CD4-positive, alpha-beta T cell (primary cell): Measurements from ENCODE around the gene LPP. TPM values are rescaled to one million over a fixed set of nuclear protein-coding genes. Genes with fewer than 3 reads are reported as not detected.

Source experiments
- ATAC-seq: fragments of 200-7000 bp; cut with Tn5 transposase; one replicate; pipeline ENCODE4 v1.10.0; 2022; ENCODE audit warnings: mild to moderate bottlenecking; ENCODE audit not compliant: poor library complexity
- CTCF ChIA-PET: fragments of 350-600 bp; sonication (Branson Sonifier 250); formaldehyde crosslinking; loops from one replicate; lab custom pipeline; 2021; ENCODE audit warnings: antibody characterized with exemption, inconsistent platforms; lab: Charles Lee
- POLR2A ChIA-PET: fragments of 350-600 bp; sonication (Branson Sonifier 250); formaldehyde crosslinking; loops from one replicate; lab custom pipeline; 2021; ENCODE audit warnings: antibody characterized with exemption, inconsistent platforms; lab: Charles Lee
- DNase-seq, 14 experiments: peaks; one replicate each; pipeline ENCODE4 v3.0.0-alpha.2; 2013 to 2020; ENCODE audit warnings: mixed read lengths in 2 of 14
- H3K27ac ChIP-seq, 2 donors: one replicate each; pipeline versions ENCODE4 v1.5.1 to v1.7.0; 2013; ENCODE audit warnings: low read length in 2 of 2, low read depth in 1 of 2, mild to moderate bottlenecking in 1 of 2
- H3K27me3 ChIP-seq, 2 experiments: 1 replicate in 1 of 2; 2 replicates in 1 of 2; pipeline versions ENCODE4 v1.6.1 to v1.7.0; 2013; ENCODE audit warnings: low read length in 2 of 2, control low read depth in 1 of 2, mild to moderate bottlenecking in 1 of 2, moderate library complexity in 1 of 2; ENCODE audit not compliant: insufficient read depth in 2 of 2, control insufficient read depth in 1 of 2
- H3K36me3 ChIP-seq: one replicate; pipeline ENCODE4 v1.6.1; 2013; ENCODE audit warnings: low read length, control low read depth; ENCODE audit not compliant: insufficient read depth
- H3K4me1 ChIP-seq: one replicate; pipeline ENCODE4 v1.6.1; 2013; ENCODE audit warnings: low read length, control low read depth; ENCODE audit not compliant: insufficient read depth
- H3K4me3 ChIP-seq: one replicate; pipeline ENCODE4 v1.5.1; 2013; ENCODE audit warnings: mild to moderate bottlenecking, low read length, moderate library complexity
- H3K9me3 ChIP-seq, 2 experiments: 1 replicate in 1 of 2; 2 replicates in 1 of 2; pipeline versions ENCODE4 v1.6.1 to v1.7.0; 2013; ENCODE audit warnings: low read length in 2 of 2, mild to moderate bottlenecking in 2 of 2, control low read depth in 1 of 2, moderate library complexity in 1 of 2; ENCODE audit not compliant: control insufficient read depth in 1 of 2, insufficient read depth in 1 of 2
- H3K27ac Mint-ChIP-seq: one replicate; pipeline ENCODE4 v1.8.0; 2020; ENCODE audit warnings: mixed read lengths
- H3K27me3 Mint-ChIP-seq: one replicate; pipeline ENCODE4 v1.8.0; 2021; ENCODE audit warnings: mixed read lengths
- H3K36me3 Mint-ChIP-seq: one replicate; pipeline ENCODE4 v1.8.0; 2021; ENCODE audit warnings: low read depth, mixed read lengths
- H3K4me1 Mint-ChIP-seq: one replicate; pipeline ENCODE4 v1.8.0; 2021; ENCODE audit warnings: low read depth, mixed read lengths
- H3K4me3 Mint-ChIP-seq: one replicate; pipeline ENCODE4 v1.8.0; 2020; ENCODE audit warnings: mild to moderate bottlenecking, mixed read lengths
- H3K9me3 Mint-ChIP-seq: one replicate; pipeline ENCODE4 v1.8.0; 2020; ENCODE audit warnings: mixed read lengths
- CTCF ChIP-seq: fragments of 200-600 bp; IDR thresholded peaks from one replicate; pipeline ENCODE4 v1.8.0; 2022; ENCODE audit warnings: antibody characterized with exemption, mild to moderate bottlenecking
- intact Hi-C, 2 experiments: fragments of 100-400 bp; cut with DNase I in 1 of 2; cut with micrococcal nuclease in 1 of 2; formaldehyde crosslinking; loops; one replicate each; pipeline versions ENCODE4 v1.15.1 to v1.9.0; 2023 to 2025; cut with DNase I, micrococcal nuclease
- total RNA-seq, 174 experiments: library from RNA in 2 of 174; stranded (reverse) in 2 of 174; gene quantifications; one replicate each; pipeline ENCODE4 v1.2.3 and lab custom pipeline; 2021 to 2026

Gene LPP
- total RNA-seq, 2 experiments from 2014 or later, result 45.6 to 45.9 TPM

- Mint-ChIP-seq H3K4me1 (no peaks in the 10 kb centered on the region), H3K36me3 (peaks cover 32% of the 10 kb centered on the region), H3K9me3 (peaks cover 8% of the 10 kb centered on the region), H3K4me3 (no peak overlapping the region), H3K27me3 (no peaks in the 10 kb centered on the region), H3K27ac (no peak overlapping the region)
- TF ChIP-seq CTCF, result no peak
- H3K4me1 ChIP-seq, result no peaks in the 10 kb centered on the region
- ChIA-PET POLR2A (no interaction called here), CTCF (interaction anchor here (1.1 kb wide), 1 partner anchor 10 kb away, joined by 3 read pairs; no protein-coding TSS in a partner anchor)
- no peak overlapping the region for H3K27ac ChIP-seq
- ATAC-seq, result no peak
- peaks cover 5 to 15% of the 10 kb centered on the region in 2 experiments for H3K9me3 ChIP-seq
- DNase-seq, result no peak
- intact Hi-C loops, result no loop called here
- H3K4me3 ChIP-seq, result no peak overlapping the region
- no peaks in the 10 kb centered on the region for H3K36me3 ChIP-seq
- no peaks in the 10 kb centered on the region for H3K27me3 ChIP-seq
These were observed 653.0 kb downstream of the LPP start for GRCh38 chr3:188807006-188807405.

- Mint-ChIP-seq H3K27me3 (no peaks in the 10 kb centered on the region), H3K9me3 (peaks cover 4% of the 10 kb centered on the region), H3K4me1 (no peaks in the 10 kb centered on the region), H3K27ac (no peak overlapping the region), H3K36me3 (peaks cover 27% of the 10 kb centered on the region), H3K4me3 (no peak overlapping the region)
- intact Hi-C loops, result no loop called here
- ATAC-seq, result no peak
- Histone ChIP-seq H3K4me3 (no peak overlapping the region), H3K9me3 (peaks cover 5 to 9% of the 10 kb centered on the region in 2 experiments), H3K4me1 (no peaks in the 10 kb centered on the region), H3K27ac (no peak overlapping the region), H3K36me3 (no peaks in the 10 kb centered on the region), H3K27me3 (no peaks in the 10 kb centered on the region)
- ChIA-PET CTCF (no interaction called here), POLR2A (no interaction called here)
- no peak for DNase-seq
- TF ChIP-seq CTCF, result no peak
These were observed 658.2 kb downstream of the LPP start for GRCh38 chr3:188812198-188812597.

- Mint-ChIP-seq H3K4me1 (no peaks in the 10 kb centered on the region), H3K9me3 (no peaks in the 10 kb centered on the region), H3K27me3 (no peaks in the 10 kb centered on the region), H3K36me3 (peaks cover 4% of the 10 kb centered on the region), H3K4me3 (no peak overlapping the region), H3K27ac (no peak overlapping the region)
- no peak overlapping the region for H3K27ac ChIP-seq
- POLR2A ChIA-PET, result no interaction called here
- ATAC-seq (no peak), DNase-seq (no peak)
- no peaks in the 10 kb centered on the region for H3K4me1 ChIP-seq
- no peaks in the 10 kb centered on the region for H3K9me3 ChIP-seq
- no peak for TF ChIP-seq CTCF
- CTCF ChIA-PET, result no interaction called here
- no peak overlapping the region for H3K4me3 ChIP-seq
- H3K27me3 ChIP-seq, result no peaks in the 10 kb centered on the region
- intact Hi-C loops, result no loop called here
- H3K36me3 ChIP-seq, result no peaks in the 10 kb centered on the region
These were observed 660.6 kb downstream of the LPP start for GRCh38 chr3:188814581-188814980.
